ENCODE results near the gene TCOF1. TPM values are rescaled to one million over a fixed set of nuclear protein-coding genes. Genes with fewer than 3 reads are reported as not detected.
"Not testable (repeated sequence)": the region's sequence is repeated elsewhere in the genome, so short reads cannot be mapped to it uniquely, and the experiment has no call there.

TCOF1 gene
- total RNA-seq, 1 donor: 23.1 TPM

DNA sequence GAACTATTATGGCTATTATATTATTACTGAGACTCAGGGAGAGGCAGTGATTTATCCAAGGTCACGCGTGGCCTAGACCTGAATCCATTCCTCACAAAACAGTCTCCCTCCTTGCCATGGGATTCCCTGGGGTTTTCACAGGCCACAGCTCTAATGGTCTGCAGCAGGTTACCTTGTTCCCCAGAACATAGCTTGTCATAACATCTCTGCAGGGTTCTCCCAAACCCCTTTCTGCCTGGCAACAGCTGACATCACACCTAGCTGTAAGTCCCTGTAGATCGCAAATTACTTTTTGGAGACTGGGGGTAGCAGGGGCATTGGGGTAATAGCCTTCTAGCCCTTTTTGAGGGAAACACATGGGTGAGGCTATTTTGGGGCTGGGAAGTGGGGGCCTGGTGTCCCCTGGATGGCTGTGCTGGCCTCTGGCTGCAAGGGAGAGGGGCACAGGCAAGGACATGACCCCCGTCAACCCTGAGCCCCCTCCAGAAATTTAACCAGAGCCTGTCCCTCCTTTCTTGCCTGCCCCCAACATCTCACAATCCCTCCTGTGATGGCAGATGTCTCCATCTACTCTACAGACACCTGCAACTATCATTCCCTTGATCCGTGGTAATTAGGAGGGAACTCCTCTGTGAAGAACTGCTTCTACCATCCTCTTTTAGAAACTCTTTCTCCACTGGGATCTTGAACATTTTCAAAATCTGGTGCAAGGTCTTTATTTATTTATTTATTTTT, 53.9 kb downstream of the TCOF1 start:
- no peak for DNase-seq (ENCODE audit: low read depth)
- no peak overlapping the region for H3K4me3 ChIP-seq (ENCODE audit: low read depth, low read length)
- TF ChIP-seq, protein P1, sequence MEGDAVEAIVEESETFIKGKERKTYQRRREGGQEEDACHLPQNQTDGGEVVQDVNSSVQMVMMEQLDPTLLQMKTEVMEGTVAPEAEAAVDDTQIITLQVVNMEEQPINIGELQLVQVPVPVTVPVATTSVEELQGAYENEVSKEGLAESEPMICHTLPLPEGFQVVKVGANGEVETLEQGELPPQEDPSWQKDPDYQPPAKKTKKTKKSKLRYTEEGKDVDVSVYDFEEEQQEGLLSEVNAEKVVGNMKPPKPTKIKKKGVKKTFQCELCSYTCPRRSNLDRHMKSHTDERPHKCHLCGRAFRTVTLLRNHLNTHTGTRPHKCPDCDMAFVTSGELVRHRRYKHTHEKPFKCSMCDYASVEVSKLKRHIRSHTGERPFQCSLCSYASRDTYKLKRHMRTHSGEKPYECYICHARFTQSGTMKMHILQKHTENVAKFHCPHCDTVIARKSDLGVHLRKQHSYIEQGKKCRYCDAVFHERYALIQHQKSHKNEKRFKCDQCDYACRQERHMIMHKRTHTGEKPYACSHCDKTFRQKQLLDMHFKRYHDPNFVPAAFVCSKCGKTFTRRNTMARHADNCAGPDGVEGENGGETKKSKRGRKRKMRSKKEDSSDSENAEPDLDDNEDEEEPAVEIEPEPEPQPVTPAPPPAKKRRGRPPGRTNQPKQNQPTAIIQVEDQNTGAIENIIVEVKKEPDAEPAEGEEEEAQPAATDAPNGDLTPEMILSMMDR (IDR thresholded peaks at IDR 0.05; ENCODE audit: insufficient read depth, low read length): no peak

DNA sequence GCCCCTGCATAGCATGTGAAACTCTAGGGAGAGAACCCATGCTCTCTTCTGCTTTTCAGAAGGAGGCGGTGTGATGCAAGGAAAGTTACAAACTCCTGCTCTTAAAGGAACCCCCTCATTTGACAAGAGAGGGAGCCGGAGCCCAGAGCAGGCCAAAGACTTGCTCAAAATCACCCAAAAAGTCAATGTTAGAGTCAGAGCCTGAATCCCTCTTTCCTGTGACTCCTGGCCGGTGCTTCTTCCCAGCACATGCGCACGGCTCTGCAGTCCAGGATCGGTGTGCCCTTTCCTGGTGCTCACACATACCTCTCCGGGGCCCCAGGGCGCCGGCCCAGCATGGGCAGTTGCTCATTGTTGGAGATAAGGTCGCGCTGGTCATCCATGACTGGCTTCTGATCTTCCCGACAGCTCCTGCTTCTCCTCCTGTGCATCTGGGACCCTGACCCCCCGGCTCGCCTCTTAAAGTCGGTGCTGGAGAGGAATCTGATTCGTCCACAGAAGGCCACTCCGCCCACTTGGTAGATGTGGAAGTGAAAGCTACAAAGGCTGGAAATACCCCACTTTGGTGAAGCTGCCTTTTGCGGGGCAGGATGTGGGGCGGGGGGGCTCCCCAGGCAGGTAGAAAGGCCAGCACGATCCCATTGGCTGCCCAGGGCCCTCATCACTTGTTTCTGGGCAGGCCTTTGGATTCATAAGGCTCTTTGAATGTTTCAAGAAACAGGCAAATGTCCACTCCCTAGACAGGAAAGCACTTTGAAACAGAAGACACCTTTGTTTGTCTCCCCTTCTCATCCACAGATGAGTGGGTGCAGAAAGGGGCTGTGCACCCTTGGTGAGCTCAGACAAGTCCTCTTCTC, 55.0 kb downstream of the TCOF1 start, which contains the start of gene CD74:
CD74 (minus strand) TSS at position 592 of the 857 bp plus-strand sequence; CDS start at position 431, 161 bp downstream.
- peak; percentile 44 for DNase-seq (ENCODE audit: low read depth)

DNA sequence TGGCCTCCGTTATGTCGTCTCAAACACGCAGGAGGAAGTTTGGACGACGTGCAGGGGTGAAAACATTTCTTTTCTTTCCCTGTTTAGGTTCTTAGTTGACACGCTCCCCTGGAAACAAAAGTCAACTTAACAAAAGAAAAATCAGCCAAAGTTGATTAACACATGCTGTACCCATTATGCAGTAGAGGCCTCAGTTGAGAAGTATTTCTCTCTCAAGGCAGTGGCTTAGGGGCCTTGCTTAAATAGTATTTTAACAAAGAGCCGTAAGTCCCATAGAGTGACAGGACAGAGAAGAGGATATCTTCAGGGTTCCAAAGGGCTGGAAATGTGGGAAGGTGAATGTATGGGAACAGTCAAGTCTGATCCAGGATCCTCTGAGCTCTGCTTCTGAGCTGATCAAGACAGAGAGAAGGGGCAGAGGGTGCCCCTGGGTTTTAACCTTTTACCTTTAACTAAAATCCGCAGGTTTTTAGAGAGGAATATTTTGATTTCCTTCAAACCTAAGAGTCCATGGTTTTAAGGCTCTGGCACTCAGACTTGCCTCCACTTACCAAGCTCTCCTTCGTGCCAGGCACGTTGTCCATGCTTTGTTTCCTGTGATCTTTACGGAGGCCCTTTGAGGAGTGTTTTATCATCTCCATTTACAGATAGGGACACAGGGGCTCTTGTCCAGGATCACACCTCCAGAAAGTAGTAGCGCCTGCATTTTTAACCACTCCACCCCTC, 55.8 kb downstream of the TCOF1 start:
- TF ChIP-seq, protein P1 (IDR thresholded peaks at IDR 0.05; ENCODE audit: insufficient read depth, low read length): no peak
- H3K4me3 ChIP-seq (ENCODE audit: low read depth, low read length): no peak overlapping the region
- DNase-seq (ENCODE audit: low read depth): no peak

More for the DNA sequence above, 55.0 kb downstream of the TCOF1 start, which contains the start of gene CD74:
- TF ChIP-seq, protein P1 (IDR thresholded peaks at IDR 0.05; ENCODE audit: insufficient read depth, low read length): no peak
- H3K4me3 ChIP-seq (ENCODE audit: low read depth, low read length): no peak within 1 kb of the TSS

- DNase-seq (ENCODE audit: low read depth); H3K4me3 ChIP-seq (ENCODE audit: low read depth, low read length): not testable (repeated sequence)
These were observed 56.6 kb downstream of the TCOF1 start for GRCh38 chr5:150413902-150414790.

- TF ChIP-seq, protein P1 (IDR thresholded peaks at IDR 0.05; ENCODE audit: insufficient read depth, low read length): no peak
- H3K4me3 ChIP-seq (ENCODE audit: low read depth, low read length): no peak overlapping the region
- DNase-seq (ENCODE audit: low read depth): no peak
These were observed 62.3 kb downstream of the TCOF1 start for GRCh38 chr5:150419630-150420270.

GRCh38 chr5:150422075-150422474, 64.6 kb downstream of the TCOF1 start:
- no peak for DNase-seq (ENCODE audit: low read depth)
- TF ChIP-seq, protein P1 (IDR thresholded peaks at IDR 0.05; ENCODE audit: insufficient read depth, low read length): no peak

More at GRCh38 chr5:150422075-150422474, 64.6 kb downstream of the TCOF1 start:
- no peak overlapping the region for H3K4me3 ChIP-seq (ENCODE audit: low read depth, low read length)
